GM19372 (cell line): ENCODE results near the gene RTL10.

Experiments
- ATAC-seq: cut with Tn5 transposase; IDR thresholded peaks from one replicate; pipeline ENCODE4 v1.9.1; 2021; ENCODE audit warnings: mild to moderate bottlenecking, low read depth, moderate library complexity; ENCODE audit not compliant: unreplicated experiment

Gene RTL10

GRCh38 chr22:19854778-19855503 lies at the start of gene RTL10, which contains the start of gene GNB1L:
Gene RTL10, minus strand, starts transcription at chr22:19854874. Its CDS starts 2,613 bp downstream, at chr22:19852261.
Gene GNB1L, minus strand, starts transcription at chr22:19854874. Its CDS starts 33,519 bp downstream, at chr22:19821355.
- ATAC-seq: peak; percentile 83

GRCh38 chr22:19904174-19904856 lies 49.6 kb upstream of the RTL10 start:
- no peak for ATAC-seq

GRCh38 chr22:19903513-19903912 lies 48.8 kb upstream of the RTL10 start:
- no peak for ATAC-seq

- ATAC-seq: no peak
These were observed 48.4 kb upstream of the RTL10 start for GRCh38 chr22:19903031-19903430.

GRCh38 chr22:19902245-19902715 lies 47.6 kb upstream of the RTL10 start:
- ATAC-seq: no peak

- ATAC-seq: no peak
These were observed 47.0 kb upstream of the RTL10 start for GRCh38 chr22:19901577-19902244.

- ATAC-seq: no peak
These were observed 46.2 kb upstream of the RTL10 start for GRCh38 chr22:19900707-19901436.

GRCh38 chr22:19898831-19899567 lies 44.3 kb upstream of the RTL10 start:
- no peak for ATAC-seq

GRCh38 chr22:19898145-19898544 lies 43.5 kb upstream of the RTL10 start:
- ATAC-seq: no peak

- no peak for ATAC-seq
These were observed 43.1 kb upstream of the RTL10 start for GRCh38 chr22:19897726-19898125.

- no peak for ATAC-seq
These were observed 42.1 kb upstream of the RTL10 start for GRCh38 chr22:19896665-19897355.

- no peak for ATAC-seq
These were observed 40.6 kb upstream of the RTL10 start for GRCh38 chr22:19895160-19895849.

- ATAC-seq: no peak
These were observed 38.7 kb upstream of the RTL10 start for GRCh38 chr22:19893363-19893762.

GRCh38 chr22:19892925-19893324 lies 38.3 kb upstream of the RTL10 start:
- no peak for ATAC-seq

GRCh38 chr22:19892257-19892879 lies 37.7 kb upstream of the RTL10 start:
- ATAC-seq: no peak

GRCh38 chr22:19891317-19892256 lies 36.9 kb upstream of the RTL10 start:
- no peak for ATAC-seq
